Stomach (tissue), 4 donors: ENCODE measurements around the gene SLC9A2.

Source experiments
- CTCF ChIP-seq, 7 experiments: fragments of 450-650 bp in 4 of 7; fragments of 200-600 bp in 3 of 7; sonication (generic) in 3 of 7; IDR thresholded peaks; one replicate each; pipeline ENCODE4 v1.5.1; 2016 to 2019; ENCODE audit warnings: antibody characterized with exemption in 7 of 7, control low read depth in 2 of 7, mild to moderate bottlenecking in 1 of 7
- EP300 ChIP-seq: sonication (generic); formaldehyde crosslinking; IDR thresholded peaks from one replicate; pipeline ENCODE4 v1.6.1; 2017; ENCODE audit warnings: antibody characterized with exemption
- POLR2AphosphoS5 ChIP-seq, 3 donors: sonication (generic); formaldehyde crosslinking; IDR thresholded peaks; one replicate each; pipeline ENCODE4 v1.6.1; 2016; ENCODE audit warnings: antibody characterized with exemption in 3 of 3

GRCh38 chr2:102672107-102672776 lies 52.9 kb downstream of the SLC9A2 start:
- TF ChIP-seq CTCF (IDR thresholded peaks at IDR 0.05) (no peak), EP300 (no peak), POLR2AphosphoS5 (IDR thresholded peaks at IDR 0.05) (no peak)
